CD4-positive, alpha-beta memory T cell (primary cell): Measurements from ENCODE around the gene C5AR1. TPM values are rescaled to one million over a fixed set of nuclear protein-coding genes. Genes with fewer than 3 reads are reported as not detected.
A peak's percentile ranks its signal among the peaks of the same experiment; 100 is the strongest.
"Not testable (repeated sequence)": the region's sequence is repeated elsewhere in the genome, so short reads cannot be mapped to it uniquely, and the experiment has no call there.

Experiments used
- CTCF ChIA-PET: fragments of 350-600 bp; sonication (Branson Sonifier 250); formaldehyde crosslinking; loops from one replicate; lab custom pipeline; 2021; ENCODE audit warnings: inconsistent platforms; ENCODE audit not compliant: partially characterized antibody; lab: Charles Lee
- POLR2A ChIA-PET: fragments of 350-600 bp; sonication (Branson Sonifier 250); formaldehyde crosslinking; loops from one replicate; lab custom pipeline; 2021; ENCODE audit not compliant: partially characterized antibody; lab: Charles Lee
- DNase-seq, 5 donors: peaks; one replicate each; pipeline versions ENCODE4 v3.0.0 to v3.0.0-alpha.2; 2020 to 2022; ENCODE audit warnings: mixed read lengths in 1 of 5
- H3K27ac ChIP-seq: one replicate; pipeline ENCODE4 v1.7.0; 2013; ENCODE audit warnings: low read depth, low read length
- H3K27me3 ChIP-seq: 2 replicates; pipeline ENCODE4 v1.7.0; 2013; ENCODE audit warnings: mild to moderate bottlenecking, low read length, moderate library complexity; ENCODE audit not compliant: insufficient read depth
- H3K36me3 ChIP-seq: 2 replicates; pipeline ENCODE4 v1.7.0; 2013; ENCODE audit warnings: mild to moderate bottlenecking, low read length, moderate library complexity; ENCODE audit not compliant: insufficient read depth
- H3K4me1 ChIP-seq: 2 replicates; pipeline ENCODE4 v1.7.0; 2013; ENCODE audit warnings: mild to moderate bottlenecking, low read length, moderate library complexity; ENCODE audit not compliant: insufficient read depth
- H3K4me3 ChIP-seq, 2 donors: one replicate each; pipeline ENCODE4 v1.7.0; 2013; ENCODE audit warnings: low read length in 2 of 2, mild to moderate bottlenecking in 1 of 2
- H3K9me3 ChIP-seq, 2 donors: one replicate each; pipeline ENCODE4 v1.7.0; 2013; ENCODE audit warnings: low read length in 2 of 2, control low read depth in 1 of 2; ENCODE audit not compliant: control insufficient read depth in 1 of 2
- H3K27ac Mint-ChIP-seq, 7 donors: one replicate each; pipeline ENCODE4 v1.8.0; 2020 to 2021; ENCODE audit warnings: mixed read lengths in 7 of 7, mild to moderate bottlenecking in 6 of 7, inconsistent platforms in 3 of 7, moderate library complexity in 3 of 7
- H3K27me3 Mint-ChIP-seq, 2 donors: one replicate each; pipeline ENCODE4 v1.8.0; 2020 to 2021; ENCODE audit warnings: mixed read lengths in 2 of 2
- H3K36me3 Mint-ChIP-seq, 2 donors: one replicate each; pipeline ENCODE4 v1.8.0; 2020 to 2021; ENCODE audit warnings: mixed read lengths in 2 of 2, inconsistent platforms in 1 of 2, mild to moderate bottlenecking in 1 of 2
- H3K4me1 Mint-ChIP-seq, 4 donors: one replicate each; pipeline ENCODE4 v1.8.0; 2020 to 2021; ENCODE audit warnings: mixed read lengths in 4 of 4, mild to moderate bottlenecking in 1 of 4
- H3K4me3 Mint-ChIP-seq, 8 donors: one replicate each; pipeline ENCODE4 v1.8.0; 2020 to 2021; ENCODE audit warnings: mixed read lengths in 8 of 8, mild to moderate bottlenecking in 7 of 8, moderate library complexity in 6 of 8, inconsistent platforms in 3 of 8
- H3K9me3 Mint-ChIP-seq, 8 donors: one replicate each; pipeline ENCODE4 v1.8.0; 2020 to 2021; ENCODE audit warnings: mixed read lengths in 8 of 8, mild to moderate bottlenecking in 5 of 8, inconsistent platforms in 3 of 8, moderate library complexity in 1 of 8
- intact Hi-C: fragments of 100-400 bp; cut with micrococcal nuclease; formaldehyde crosslinking; loops from one replicate; pipeline ENCODE4 v1.15.1; 2023
- polyA plus RNA-seq, 2 donors: library from polyadenylated mRNA; unstranded; fragments of 300-500 nt; fragmentation: Illumina TruSeq; gene quantifications; one replicate each; pipeline ENCODE4 v1.2.3, GENCODE V29; 2021
- total RNA-seq, 2 experiments: library from RNA; stranded (reverse); gene quantifications; one replicate each; pipeline ENCODE4 v1.2.3, GENCODE V29; 2021

C5AR1 gene
- total and polyA plus RNA-seq, 4 experiments from 2014 or later: 4.1 to 4.6 TPM; not detected in 2

DNA sequence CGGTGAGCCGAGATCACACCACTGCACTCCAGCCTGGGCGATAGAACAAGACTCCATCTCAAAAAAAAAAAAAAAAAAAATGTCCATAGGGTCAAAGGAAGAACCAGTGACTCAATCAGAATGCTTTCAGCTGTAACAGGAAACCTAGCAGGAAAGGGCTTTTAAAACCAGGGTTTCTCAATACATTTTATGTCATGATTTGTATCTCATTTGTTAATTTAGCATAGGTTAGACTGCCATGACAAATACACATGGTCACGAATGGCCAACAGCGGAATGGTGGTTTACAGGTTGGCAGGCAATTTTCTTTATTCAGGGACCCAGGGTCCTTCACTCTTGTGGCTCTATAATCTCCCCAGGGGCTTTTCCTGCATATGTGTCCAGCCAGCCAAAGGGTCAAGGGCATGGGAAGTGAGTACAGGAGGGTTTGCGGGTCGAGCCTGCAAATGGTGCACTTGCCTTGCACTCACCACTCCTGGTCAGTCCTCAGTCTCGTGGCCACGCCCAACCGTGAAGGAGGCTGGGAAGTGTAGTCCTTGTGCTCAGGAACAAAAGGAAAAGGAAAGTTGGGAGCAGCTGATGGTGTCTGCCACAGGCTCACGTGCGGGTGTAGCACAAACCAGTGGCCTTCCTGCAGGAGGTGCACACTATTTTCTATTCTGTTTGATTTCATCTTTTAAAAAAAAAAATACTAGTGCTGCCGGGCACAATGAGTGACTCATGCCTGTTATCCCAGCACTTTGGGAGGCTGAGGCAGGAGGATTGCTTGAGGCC lies 54.3 kb downstream of the C5AR1 start:
- intact Hi-C loops: no loop called here
- no peak for DNase-seq
- peaks cover 0 to 5% (median under 1%) of the 10 kb centered on the region in 4 donors for H3K4me1 Mint-ChIP-seq
- no peak overlapping the region for H3K27ac ChIP-seq
- no peak overlapping the region for H3K4me3 Mint-ChIP-seq
- no peaks in the 10 kb centered on the region for H3K9me3 ChIP-seq
- no peak overlapping the region for H3K4me3 ChIP-seq
- ChIA-PET POLR2A (no interaction called here), CTCF (interaction anchor here (1.0 kb wide), 1 partner anchor 27 kb away, joined by 5 read pairs; no protein-coding TSS in a partner anchor)
- H3K36me3 ChIP-seq: peaks cover 48% of the 10 kb centered on the region
- peaks cover 30 to 59% of the 10 kb centered on the region in 2 donors for H3K36me3 Mint-ChIP-seq
- no peaks in the 10 kb centered on the region for H3K4me1 ChIP-seq
- no peaks in the 10 kb centered on the region for H3K9me3 Mint-ChIP-seq
- H3K27ac Mint-ChIP-seq: peak overlapping the region in 2 of 7 donors; percentile 60 to 74
- H3K27me3 ChIP-seq: no peaks in the 10 kb centered on the region
- H3K27me3 Mint-ChIP-seq: no peaks in the 10 kb centered on the region

DNA sequence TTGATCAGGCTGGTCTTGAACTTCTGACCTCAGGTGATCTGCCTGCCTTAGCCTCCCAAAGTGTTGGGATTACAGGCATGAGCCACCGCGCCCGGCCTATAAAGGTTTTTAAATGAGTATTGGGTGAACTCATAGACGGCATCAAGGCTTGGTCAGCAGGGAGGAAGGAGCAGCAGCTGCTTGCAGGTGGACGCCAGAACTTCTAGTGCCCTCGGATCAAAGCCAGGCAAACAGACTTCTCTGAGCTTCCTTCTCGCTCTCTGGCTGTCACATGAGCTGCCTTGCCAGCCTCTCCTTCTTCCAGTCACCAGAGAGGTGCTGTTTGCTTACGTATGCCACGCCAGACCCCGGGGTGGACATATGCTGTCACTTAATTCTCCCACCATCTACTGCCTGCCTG lies 55.8 kb downstream of the C5AR1 start:
- H3K27me3 Mint-ChIP-seq, H3K4me1 ChIP-seq, POLR2A ChIA-PET, H3K4me3 ChIP-seq, CTCF ChIA-PET, H3K9me3 Mint-ChIP-seq, H3K4me3 Mint-ChIP-seq, H3K27me3 ChIP-seq, H3K4me1 Mint-ChIP-seq, H3K27ac ChIP-seq, intact Hi-C loops, H3K9me3 ChIP-seq, DNase-seq: not testable (repeated sequence)
- H3K36me3 ChIP-seq: peaks cover 53% of the 10 kb centered on the region
- H3K36me3 Mint-ChIP-seq: peaks cover 34 to 62% of the 10 kb centered on the region in 2 donors
- H3K27ac Mint-ChIP-seq: peak overlapping the region in 1 of 7 donors; percentile 42

DNA sequence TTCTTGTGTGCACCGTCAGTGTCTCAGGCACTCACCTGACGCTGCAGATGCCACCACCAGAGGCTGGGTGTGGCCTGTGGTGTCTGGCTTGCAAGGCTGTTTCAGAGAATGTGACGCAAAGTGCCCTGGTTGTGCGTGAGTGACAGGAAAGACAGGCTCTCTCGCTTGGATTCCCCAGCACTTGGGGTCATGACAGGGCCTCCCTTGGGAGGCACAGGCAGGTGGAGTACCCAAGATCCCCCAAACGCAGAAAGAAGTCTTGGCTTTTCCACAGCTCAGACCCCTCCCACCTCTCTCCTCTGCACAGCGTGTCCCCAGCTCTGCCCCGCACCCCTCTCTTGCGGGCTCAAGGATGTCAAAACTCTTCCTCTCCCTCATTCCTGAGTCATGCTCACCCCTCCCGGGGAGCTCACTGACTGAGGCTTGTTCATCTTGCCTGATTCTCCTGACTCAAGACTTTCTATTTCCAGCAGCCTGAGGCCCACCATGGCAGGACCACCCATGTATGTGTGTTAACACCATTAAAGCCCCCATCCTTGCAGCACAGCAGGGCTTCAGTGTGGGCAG lies 60.5 kb downstream of the C5AR1 start:
- H3K4me3 Mint-ChIP-seq: no peak overlapping the region
- no peak overlapping the region for H3K4me3 ChIP-seq
- peaks cover 43% of the 10 kb centered on the region for H3K36me3 ChIP-seq
- ChIA-PET CTCF (interaction anchor here (0.9 to 2.0 kb wide), 2 partner anchors 21 kb away, joined by 3 to 5 read pairs; partner anchors contain the start of gene DHX34), POLR2A (no interaction called here)
- DNase-seq: no peak
- H3K27me3 ChIP-seq: no peaks in the 10 kb centered on the region
- no peak overlapping the region for H3K27ac Mint-ChIP-seq
- H3K9me3 Mint-ChIP-seq: no peaks in the 10 kb centered on the region
- no peaks in the 10 kb centered on the region for H3K27me3 Mint-ChIP-seq
- no peaks in the 10 kb centered on the region for H3K9me3 ChIP-seq
- peaks cover 0 to 3% (median 0%) of the 10 kb centered on the region in 4 donors for H3K4me1 Mint-ChIP-seq
- peaks cover 32 to 50% of the 10 kb centered on the region in 2 donors for H3K36me3 Mint-ChIP-seq
- H3K4me1 ChIP-seq: no peaks in the 10 kb centered on the region
- H3K27ac ChIP-seq: no peak overlapping the region
- intact Hi-C loops: no loop called here

DNA sequence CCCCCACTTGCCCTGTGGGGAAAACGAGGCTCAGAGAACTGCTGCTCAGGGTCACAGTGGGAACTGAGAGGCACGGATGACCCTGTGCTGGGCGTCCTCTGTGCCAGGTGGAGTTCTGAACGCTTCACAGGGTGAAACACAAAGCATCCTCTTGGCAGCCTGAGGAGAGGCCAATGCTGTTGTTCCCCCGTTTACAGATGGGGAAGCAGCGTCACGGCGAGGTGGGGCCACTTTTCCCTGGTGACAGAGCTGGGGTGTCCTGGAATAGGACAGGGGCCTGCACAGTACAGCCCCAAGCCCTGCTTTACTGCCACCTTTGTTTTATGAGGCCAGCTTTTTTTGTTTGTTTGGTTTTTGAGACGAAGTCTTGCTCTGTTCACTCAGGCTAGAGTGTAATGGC lies 61.6 kb downstream of the C5AR1 start:
- no peak overlapping the region for H3K4me3 ChIP-seq
- H3K9me3 ChIP-seq: no peaks in the 10 kb centered on the region
- no peak overlapping the region for H3K27ac ChIP-seq
- no peaks in the 10 kb centered on the region for H3K4me1 ChIP-seq
- H3K4me3 Mint-ChIP-seq: no peak overlapping the region
- H3K27me3 ChIP-seq: no peaks in the 10 kb centered on the region
- intact Hi-C loops: no loop called here
- no peak for DNase-seq
- peaks cover 51% of the 10 kb centered on the region for H3K36me3 ChIP-seq
- peaks cover 31 to 49% of the 10 kb centered on the region in 2 donors for H3K36me3 Mint-ChIP-seq
- H3K27me3 Mint-ChIP-seq: no peaks in the 10 kb centered on the region
- POLR2A ChIA-PET: no interaction called here
- H3K4me1 Mint-ChIP-seq: peaks cover 0 to 2% (median 0%) of the 10 kb centered on the region in 4 donors
- no peak overlapping the region for H3K27ac Mint-ChIP-seq
- CTCF ChIA-PET: no interaction called here
- H3K9me3 Mint-ChIP-seq: no peaks in the 10 kb centered on the region

Other genes starting within 250 kb of the C5AR1 start
- 10 to 100 TPM; 74.8 to 75.7 TPM for gene ZC3H4, start 196.1 kb upstream of the C5AR1 start, total RNA-seq
- gene ZC3H4, start 196.1 kb upstream of the C5AR1 start, polyA plus RNA-seq: 1 to 10 TPM in 1 of 2 donors, under 1 TPM in 1; 0.33 to 3.4 TPM
- 10 to 100 TPM; 35.3 to 36.0 TPM for gene SAE1, start 179.0 kb upstream of the C5AR1 start, total RNA-seq
- 100 to 1,000 TPM; 107 to 182 TPM for gene SAE1, start 179.0 kb upstream of the C5AR1 start, polyA plus RNA-seq
- gene BBC3, start 78.7 kb upstream of the C5AR1 start, total RNA-seq: 10 to 100 TPM; 31.9 to 32.2 TPM
- gene BBC3, start 78.7 kb upstream of the C5AR1 start, polyA plus RNA-seq: 1 to 10 TPM; 3.7 to 8.0 TPM
- gene CCDC9, start 53.3 kb upstream of the C5AR1 start, total RNA-seq: 10 to 100 TPM; 39.5 to 40.4 TPM
- gene CCDC9, start 53.3 kb upstream of the C5AR1 start, polyA plus RNA-seq: 10 to 100 TPM in 1 of 2 donors, 1 to 10 TPM in 1; 4.6 to 11.9 TPM
- gene INAFM1, start 35.0 kb upstream of the C5AR1 start, total RNA-seq: 10 to 100 TPM; 15.1 to 16.7 TPM
- gene INAFM1, start 35.0 kb upstream of the C5AR1 start, polyA plus RNA-seq: 1 to 10 TPM; 1.8 to 1.9 TPM
- gene C5AR2, start 22.3 kb downstream of the C5AR1 start, total RNA-seq: 1 to 10 TPM; 2.1 to 2.9 TPM
- gene C5AR2, start 22.3 kb downstream of the C5AR1 start, polyA plus RNA-seq: under 1 TPM; 0.10 to 0.11 TPM
- gene DHX34, start 39.5 kb downstream of the C5AR1 start, total RNA-seq: 10 to 100 TPM; 26.5 to 27.3 TPM
- 1 to 10 TPM; 1.7 to 7.4 TPM for gene DHX34, start 39.5 kb downstream of the C5AR1 start, polyA plus RNA-seq
- gene MEIS3, start 109.7 kb downstream of the C5AR1 start, total RNA-seq: under 1 TPM in 1 of 2 experiments, not detected in 1; 0.35 TPM
- gene MEIS3, start 109.7 kb downstream of the C5AR1 start, polyA plus RNA-seq: under 1 TPM in 1 of 2 donors, not detected in 1; 0.71 TPM
- gene SLC8A2, start 162.0 kb downstream of the C5AR1 start, total RNA-seq: not detected
- gene SLC8A2, start 162.0 kb downstream of the C5AR1 start, polyA plus RNA-seq: not detected
- gene KPTN, start 174.4 kb downstream of the C5AR1 start, total RNA-seq: 1 to 10 TPM; 4.0 to 4.3 TPM
- gene KPTN, start 174.4 kb downstream of the C5AR1 start, polyA plus RNA-seq: 10 to 100 TPM in 1 of 2 donors, 1 to 10 TPM in 1; 4.8 to 10.6 TPM
- gene NAPA, start 205.2 kb downstream of the C5AR1 start, total RNA-seq: 10 to 100 TPM; 84.1 to 88.1 TPM
- gene NAPA, start 205.2 kb downstream of the C5AR1 start, polyA plus RNA-seq: 100 to 1,000 TPM in 1 of 2 donors, 10 to 100 TPM in 1; 90.8 to 129 TPM